ENCODE measurements around the gene ITM2A.

- TF ChIP-seq SIN3A (IDR thresholded peaks at IDR 0.05; ENCODE audit: borderline replicate concordance, insufficient read depth, low read length), result no peak
- TF ChIP-seq POLR2AphosphoS5 (IDR thresholded peaks at IDR 0.05; ENCODE audit: low read depth, low read length), result no peak
Measured at GRCh38 chrX:79336869-79337815, 30.0 kb downstream of the ITM2A start.

Data from PFSK-1 (cell line).